HT-29 (cell line): ENCODE data around the gene PLA2G4B. TPM values are rescaled to one million over a fixed set of nuclear protein-coding genes. Genes with fewer than 3 reads are reported as not detected.

ENCODE experiments used
- DNase-seq: peaks from one replicate; pipeline ENCODE4 v3.0.0-alpha.2; 2015; ENCODE audit warnings: low spot score
- small RNA-seq: library from RNA; depleted of rRNA; stranded (forward); fragments of <200 nt; gene quantifications from one replicate; pipeline ENCODE3, GENCODE V24; 2014
- total RNA-seq: library from RNA; depleted of rRNA; stranded (reverse); fragments of >200 nt; shearing (Covaris generic); gene quantifications from 2 replicates; pipeline ENCODE4 v1.2.3, GENCODE V29; 2014; rRNA removed

PLA2G4B gene
- total RNA-seq, 1 experiment from 2014 or later: 4.6 TPM

- DNase-seq: no peak
Observed at GRCh38 chr15:41886741-41887140, 48.1 kb downstream of the PLA2G4B start.

- DNase-seq: no peak
Observed at GRCh38 chr15:41887161-41887560, 48.5 kb downstream of the PLA2G4B start.

GRCh38 chr15:41887893-41888292 is 49.2 kb downstream of the PLA2G4B start:
- no peak for DNase-seq

- no peak for DNase-seq
Observed at GRCh38 chr15:41888662-41889253, 50.1 kb downstream of the PLA2G4B start.

- no peak for DNase-seq
Observed at GRCh38 chr15:41890050-41890690, 51.5 kb downstream of the PLA2G4B start.

- no peak for DNase-seq
Observed at GRCh38 chr15:41891226-41891625, 52.6 kb downstream of the PLA2G4B start.

GRCh38 chr15:41891946-41892345 is 53.3 kb downstream of the PLA2G4B start:
- DNase-seq: no peak

GRCh38 chr15:41892621-41893421 is 54.2 kb downstream of the PLA2G4B start:
- no peak for DNase-seq

GRCh38 chr15:41893422-41894250 is 55.0 kb downstream of the PLA2G4B start, which contains the start of gene SPTBN5:
TSS of gene SPTBN5 (minus strand) at chr15:41894053. CDS start at chr15:41893497, 556 bp downstream.
- no peak for DNase-seq

- no peak for DNase-seq
Observed at GRCh38 chr15:41894251-41894790, 55.7 kb downstream of the PLA2G4B start.

- DNase-seq: peak; percentile 69
Observed at GRCh38 chr15:41894791-41895463, 56.3 kb downstream of the PLA2G4B start.

- DNase-seq: no peak
Observed at GRCh38 chr15:41895491-41895890, 56.8 kb downstream of the PLA2G4B start.

- DNase-seq: no peak
Observed at GRCh38 chr15:41895957-41896356, 57.3 kb downstream of the PLA2G4B start.

- no peak for DNase-seq
Observed at GRCh38 chr15:41896566-41896965, 57.9 kb downstream of the PLA2G4B start.

- no peak for DNase-seq
Observed at GRCh38 chr15:41897363-41897799, 58.7 kb downstream of the PLA2G4B start.

Small RNA genes lying within 50 kb of the gene (small RNA-seq; reads per million reads assigned to genes)
- gene JMJD7-PLA2G4B: not detected
- gene MIR4310: not detected
- gene RNA5SP393: 0.22 reads per million

Other genes starting within 250 kb of the PLA2G4B start
- 7.5 and 10.5 TPM in 2 replicates for gene MGA, start 178.4 kb upstream of the PLA2G4B start, total RNA-seq
- gene MAPKBP1, start 64.4 kb upstream of the PLA2G4B start, total RNA-seq: 13.1 and 15.4 TPM in 2 replicates
- 14.1 and 16.2 TPM in 2 replicates for gene JMJD7, start 10.8 kb upstream of the PLA2G4B start, total RNA-seq
- 1.6 and 2.0 TPM in 2 replicates for gene SPTBN5, start 55.2 kb downstream of the PLA2G4B start, total RNA-seq
- gene EHD4, start 133.7 kb downstream of the PLA2G4B start, total RNA-seq: 54.2 and 60.6 TPM in 2 replicates
- not detected in 2 replicates for gene PLA2G4E, start 182.2 kb downstream of the PLA2G4B start, total RNA-seq